GM12872 (cell line): Measurements from ENCODE around the gene ATP11A.

Source experiments
- CTCF ChIP-seq: IDR thresholded peaks from 3 replicates; pipeline ENCODE4 v1.5.1; 2011; ENCODE audit warnings: low read depth, mild to moderate bottlenecking, low read length, moderate library complexity; ENCODE audit not compliant: insufficient read depth

The ATP11A gene

GRCh38 chr13:112888238-112889111 lies 198.6 kb downstream of the ATP11A start:
- no peak for TF ChIP-seq CTCF

- no peak for TF ChIP-seq CTCF
These were observed 199.8 kb downstream of the ATP11A start for GRCh38 chr13:112889351-112890290.

- TF ChIP-seq CTCF, result no peak
These were observed 200.7 kb downstream of the ATP11A start for GRCh38 chr13:112890316-112891145.

- TF ChIP-seq CTCF, result no peak
These were observed 201.9 kb downstream of the ATP11A start for GRCh38 chr13:112891477-112892401.

GRCh38 chr13:112892426-112893206 lies 202.8 kb downstream of the ATP11A start:
- TF ChIP-seq CTCF, result no peak

- TF ChIP-seq CTCF, result no peak
These were observed 203.3 kb downstream of the ATP11A start for GRCh38 chr13:112893207-112893569.
